WTC11 (cell line): ENCODE data around the gene CLCNKB. TPM values are rescaled to one million over a fixed set of nuclear protein-coding genes. Genes with fewer than 3 reads are reported as not detected.

Source experiments
- ATAC-seq: fragments of 200-7000 bp; cut with Tn5 transposase; 2 replicates; pipeline ENCODE4 v1.10.0; 2021; ENCODE audit warnings: mild to moderate bottlenecking, moderate library complexity
- CTCF ChIA-PET: fragments of 300-600 bp; sonication (Branson Sonifier 250); formaldehyde crosslinking; loops from one replicate; lab custom pipeline; 2021; ENCODE audit warnings: antibody characterized with exemption; lab: Charles Lee
- POLR2A ChIA-PET: fragments of 350-600 bp; sonication (Branson Sonifier 250); formaldehyde crosslinking; loops from one replicate; lab custom pipeline; 2021; ENCODE audit warnings: antibody characterized with exemption; lab: Charles Lee
- DNase-seq: peaks from one replicate; pipeline ENCODE4 v3.0.0; 2021; ENCODE audit warnings: low spot score
- H3K27ac Mint-ChIP-seq: 2 replicates; pipeline ENCODE4 v1.8.0; 2021; ENCODE audit warnings: mixed read lengths
- H3K27me3 Mint-ChIP-seq: 2 replicates; pipeline ENCODE4 v1.8.0; 2021; ENCODE audit warnings: low read depth, mild to moderate bottlenecking, moderate library complexity, mixed read lengths
- H3K36me3 Mint-ChIP-seq: 2 replicates; pipeline ENCODE4 v1.8.0; 2021; ENCODE audit warnings: mixed read lengths
- H3K4me1 Mint-ChIP-seq: 2 replicates; pipeline ENCODE4 v1.8.0; 2022; ENCODE audit warnings: mixed read lengths
- H3K4me3 Mint-ChIP-seq: 2 replicates; pipeline ENCODE4 v1.8.0; 2021; ENCODE audit warnings: mild to moderate bottlenecking, moderate library complexity, mixed read lengths
- H3K9me3 Mint-ChIP-seq: 2 replicates; pipeline ENCODE4 v1.8.0; 2021; ENCODE audit warnings: mixed read lengths
- ATF3 ChIP-seq: sonication (generic); formaldehyde crosslinking; conservative IDR thresholded peaks from 2 replicates; pipeline ENCODE4 v1.8.1; 2022; ENCODE audit warnings: mild to moderate bottlenecking, missing genetic modification reagents
- CDX4 ChIP-seq: fragments of 250-450 bp; sonication (Bioruptor Pico); IDR thresholded peaks from 2 replicates; pipeline ENCODE4 v1.9.0; 2021; ENCODE audit warnings: moderate library complexity, mild to moderate bottlenecking, inconsistent platforms, borderline replicate concordance
- CREB1 ChIP-seq: sonication (generic); formaldehyde crosslinking; IDR thresholded peaks from 2 replicates; pipeline ENCODE4 v1.8.0; 2023; ENCODE audit warnings: mild to moderate bottlenecking, missing genetic modification reagents
- E2F4 ChIP-seq: sonication (generic); formaldehyde crosslinking; IDR thresholded peaks from 2 replicates; pipeline ENCODE4 v1.8.1; 2022; ENCODE audit warnings: low read depth, mild to moderate bottlenecking, moderate library complexity, missing genetic modification reagents, borderline replicate concordance
- E2F5 ChIP-seq: sonication (generic); formaldehyde crosslinking; IDR thresholded peaks from 2 replicates; pipeline ENCODE4 v1.8.1; 2022; ENCODE audit warnings: mild to moderate bottlenecking, moderate library complexity, missing genetic modification reagents
- ERG ChIP-seq: fragments of 250-450 bp; sonication (Bioruptor Pico); IDR thresholded peaks from 2 replicates; pipeline ENCODE4 v1.8.0; 2021; ENCODE audit warnings: mild to moderate bottlenecking
- ETV6 ChIP-seq: sonication (generic); formaldehyde crosslinking; IDR thresholded peaks from 2 replicates; pipeline ENCODE4 v1.8.1; 2022; ENCODE audit warnings: mild to moderate bottlenecking, missing genetic modification reagents
- GABPB1 ChIP-seq: sonication (generic); formaldehyde crosslinking; IDR thresholded peaks from 2 replicates; pipeline ENCODE4 v1.8.1; 2023; ENCODE audit warnings: mild to moderate bottlenecking, missing genetic modification reagents
- MLX ChIP-seq: sonication (generic); formaldehyde crosslinking; IDR thresholded peaks from 2 replicates; pipeline ENCODE4 v1.8.1; 2023; ENCODE audit warnings: mild to moderate bottlenecking, missing genetic modification reagents, moderate library complexity
- NFATC4 ChIP-seq: fragments of 250-450 bp; sonication (Bioruptor Pico); IDR thresholded peaks from 2 replicates; pipeline ENCODE4 v1.9.0; 2021; ENCODE audit warnings: mild to moderate bottlenecking
- NR3C1 ChIP-seq: sonication (generic); formaldehyde crosslinking; conservative IDR thresholded peaks from 2 replicates; pipeline ENCODE4 v1.8.1; 2023; ENCODE audit warnings: low read depth, mild to moderate bottlenecking, missing genetic modification reagents
- OVOL2 ChIP-seq: fragments of 250-450 bp; sonication (Bioruptor Pico); IDR thresholded peaks from 2 replicates; pipeline ENCODE4 v1.9.0; 2021; ENCODE audit warnings: mild to moderate bottlenecking, borderline replicate concordance
- PRDM15 ChIP-seq: sonication (generic); formaldehyde crosslinking; IDR thresholded peaks from 2 replicates; pipeline ENCODE4 v1.8.0; 2022; ENCODE audit warnings: missing genetic modification reagents
- PRRX2 ChIP-seq: fragments of 250-450 bp; sonication (Bioruptor Pico); IDR thresholded peaks from 2 replicates; pipeline ENCODE4 v1.8.0; 2021; ENCODE audit warnings: mild to moderate bottlenecking
- TEAD4 ChIP-seq: sonication (generic); formaldehyde crosslinking; IDR thresholded peaks from 2 replicates; pipeline ENCODE4 v1.8.0; 2022; ENCODE audit warnings: mild to moderate bottlenecking, missing genetic modification reagents
- ZNF121 ChIP-seq: sonication (generic); formaldehyde crosslinking; IDR thresholded peaks from 2 replicates; pipeline ENCODE4 v1.8.0; 2023; ENCODE audit warnings: missing genetic modification reagents
- ZNF263 ChIP-seq: sonication (generic); formaldehyde crosslinking; IDR thresholded peaks from 2 replicates; pipeline ENCODE4 v1.8.1; 2022; ENCODE audit warnings: low read depth, mild to moderate bottlenecking, moderate library complexity, missing genetic modification reagents
- ZNF317 ChIP-seq: sonication (generic); formaldehyde crosslinking; IDR thresholded peaks from 2 replicates; pipeline ENCODE4 v1.8.1; 2023; ENCODE audit warnings: low read depth, mild to moderate bottlenecking, moderate library complexity, missing genetic modification reagents, borderline replicate concordance
- ZNF396 ChIP-seq: fragments of 250-450 bp; sonication (Bioruptor Pico); IDR thresholded peaks from 2 replicates; pipeline ENCODE4 v1.8.0; 2021; ENCODE audit warnings: mild to moderate bottlenecking, moderate library complexity, borderline replicate concordance
- ZNF416 ChIP-seq: fragments of 250-450 bp; sonication (Bioruptor Pico); IDR thresholded peaks from 2 replicates; pipeline ENCODE4 v1.9.0; 2021; ENCODE audit warnings: mild to moderate bottlenecking, inconsistent platforms
- ZNF671 ChIP-seq: fragments of 250-450 bp; sonication (Bioruptor Pico); IDR thresholded peaks from 2 replicates; pipeline ENCODE4 v1.8.0; 2021; ENCODE audit warnings: mild to moderate bottlenecking
- total RNA-seq: library from RNA; stranded (reverse); gene quantifications from 3 replicates; pipeline ENCODE4 v1.2.3, GENCODE V29; 2021

The CLCNKB gene
- total RNA-seq, 1 experiment from 2014 or later: 1.8 TPM

- POLR2A ChIA-PET: interaction anchor here (0.8 to 0.9 kb wide), 2 partner anchors 67 to 117 kb away, joined by 3 read pairs; partner anchors contain the start of gene EPHA2
- CTCF ChIA-PET: interaction anchor here (0.9 to 1.8 kb wide), 2 partner anchors 10 to 37 kb away, joined by 3 to 7 read pairs; no protein-coding TSS in a partner anchor
- no peak for ATAC-seq
These were observed 45.4 kb downstream of the CLCNKB start for GRCh38 chr1:16088996-16089395.

GRCh38 chr1:16090076-16090826 is 46.7 kb downstream of the CLCNKB start:
- Mint-ChIP-seq H3K9me3 (no peaks in the 10 kb centered on the region), H3K27me3 (no peaks in the 10 kb centered on the region), H3K36me3 (no peaks in the 10 kb centered on the region), H3K27ac (no peak overlapping the region), H3K4me1 (peaks cover 13% of the 10 kb centered on the region; the same call in 1 of the 2 replicates), H3K4me3 (no peak overlapping the region)
- ChIA-PET CTCF (interaction anchor here (4.7 kb wide), 1 partner anchor 8 kb away, joined by 50 read pairs; no protein-coding TSS in a partner anchor), POLR2A (no interaction called here)
- TF ChIP-seq GABPB1 (no peak), CDX4 (no peak), ATF3 (CRISPR knock-in tag) (no peak), MLX (CRISPR knock-in tag) (no peak), ZNF396 (no peak), ZNF263 (no peak), PRDM15 (CRISPR knock-in tag) (no peak), E2F4 (CRISPR knock-in tag) (no peak), ZNF317 (CRISPR knock-in tag) (no peak), ETV6 (CRISPR knock-in tag) (no peak), TEAD4 (no peak), NR3C1 (CRISPR knock-in tag) (no peak), ZNF416 (CRISPR knock-in tag) (no peak), E2F5 (CRISPR knock-in tag) (no peak), PRRX2 (no peak), OVOL2 (no peak), ZNF671 (CRISPR knock-in tag) (no peak), CREB1 (CRISPR knock-in tag) (no peak), NFATC4 (CRISPR knock-in tag) (no peak)
- DNase-seq (no peak), ATAC-seq (no peak)

More at GRCh38 chr1:16088996-16089395, 45.4 kb downstream of the CLCNKB start:
- no peak for DNase-seq
- Mint-ChIP-seq H3K27ac (0 out of 2 replicates have a peak overlapping the region, but pooled peaks have one; percentile 68), H3K27me3 (no peaks in the 10 kb centered on the region), H3K9me3 (no peaks in the 10 kb centered on the region), H3K36me3 (no peaks in the 10 kb centered on the region), H3K4me3 (no peak overlapping the region), H3K4me1 (peaks cover 11% of the 10 kb centered on the region; the same call in 1 of the 2 replicates)
- TF ChIP-seq ERG (CRISPR knock-in tag): no peak
- TF ChIP-seq ZNF121: peak; percentile 75; the same call in 1 of the 2 replicates
